Keratinocyte (primary cell): Measurements from ENCODE around the gene PDE11A.

Experiments used
- EZH2 ChIP-seq: IDR thresholded peaks from one replicate; pipeline ENCODE4 v1.6.1; 2012; ENCODE audit warnings: inconsistent platforms, mild to moderate bottlenecking, low read length, moderate library complexity
- TF ChIP-seq, protein P1 (sequence below), 3 experiments: IDR thresholded peaks in 1 of 3; conservative IDR thresholded peaks in 1 of 3; optimal IDR thresholded peaks in 1 of 3; 2 replicates in 2 of 3; 3 replicates in 1 of 3; pipeline versions ENCODE3 to v1.5.1; 2011; ENCODE audit warnings: low read length in 3 of 3, mild to moderate bottlenecking in 3 of 3, moderate library complexity in 2 of 3, control low read depth in 1 of 3, inconsistent platforms in 1 of 3; ENCODE audit not compliant: insufficient read depth in 2 of 3; ENCODE audit errors: extremely low read depth in 1 of 3

DNA sequence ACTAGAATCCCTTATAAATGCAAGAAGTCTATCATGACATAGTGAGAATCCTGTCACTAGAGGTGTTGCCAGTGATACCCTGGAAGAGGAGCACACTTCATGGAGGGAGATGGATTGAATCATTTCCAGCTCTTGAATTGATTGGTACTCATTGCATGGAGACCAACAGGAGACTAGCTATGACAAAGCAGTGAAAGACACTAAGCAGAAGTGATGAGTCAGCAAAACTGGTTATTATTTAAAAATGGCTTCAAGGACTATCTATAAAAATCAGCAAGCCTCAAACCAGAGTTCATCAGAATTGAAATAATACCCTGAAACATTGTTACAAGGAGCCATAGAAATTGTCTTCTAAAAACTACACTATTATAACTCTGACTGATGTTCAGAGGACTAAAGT is 200.3 kb downstream of the PDE11A start:
- TF ChIP-seq, protein P1, sequence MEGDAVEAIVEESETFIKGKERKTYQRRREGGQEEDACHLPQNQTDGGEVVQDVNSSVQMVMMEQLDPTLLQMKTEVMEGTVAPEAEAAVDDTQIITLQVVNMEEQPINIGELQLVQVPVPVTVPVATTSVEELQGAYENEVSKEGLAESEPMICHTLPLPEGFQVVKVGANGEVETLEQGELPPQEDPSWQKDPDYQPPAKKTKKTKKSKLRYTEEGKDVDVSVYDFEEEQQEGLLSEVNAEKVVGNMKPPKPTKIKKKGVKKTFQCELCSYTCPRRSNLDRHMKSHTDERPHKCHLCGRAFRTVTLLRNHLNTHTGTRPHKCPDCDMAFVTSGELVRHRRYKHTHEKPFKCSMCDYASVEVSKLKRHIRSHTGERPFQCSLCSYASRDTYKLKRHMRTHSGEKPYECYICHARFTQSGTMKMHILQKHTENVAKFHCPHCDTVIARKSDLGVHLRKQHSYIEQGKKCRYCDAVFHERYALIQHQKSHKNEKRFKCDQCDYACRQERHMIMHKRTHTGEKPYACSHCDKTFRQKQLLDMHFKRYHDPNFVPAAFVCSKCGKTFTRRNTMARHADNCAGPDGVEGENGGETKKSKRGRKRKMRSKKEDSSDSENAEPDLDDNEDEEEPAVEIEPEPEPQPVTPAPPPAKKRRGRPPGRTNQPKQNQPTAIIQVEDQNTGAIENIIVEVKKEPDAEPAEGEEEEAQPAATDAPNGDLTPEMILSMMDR (optimal IDR thresholded peaks at IDR 0.05 in 1 of 3, IDR thresholded peaks at IDR 0.05 in 1 of 3, conservative IDR thresholded peaks at IDR 0.05 in 1 of 3; ENCODE audit: extremely low read depth in 1 of 3, insufficient read depth in 2 of 3, low read length in 3 of 3), result no peak
- no peak for TF ChIP-seq EZH2
